ENCODE measurements around the gene PRSS22.

GRCh38 chr16:2808181-2808580 lies 49.8 kb downstream of the PRSS22 start:
- TF ChIP-seq YY1 (IDR thresholded peaks at IDR 0.05; ENCODE audit: insufficient read depth, insufficient read length), result no peak
- no peak for TF ChIP-seq ZNF274 (IDR thresholded peaks at IDR 0.05; ENCODE audit: low read depth, low read length)
- no peak for TF ChIP-seq SUZ12 (IDR thresholded peaks at IDR 0.05; ENCODE audit: extremely low read depth, insufficient read depth, insufficient read length)
